Liver (tissue), 3 donors: ENCODE data around the gene VPS11.

Source experiments
- EGR1 ChIP-seq, 2 donors: IDR thresholded peaks; 2 replicates each; pipeline ENCODE4 v1.6.1; 2016 to 2018; ENCODE audit warnings: antibody characterized with exemption in 2 of 2, low read depth in 2 of 2
- FOXA1 ChIP-seq: IDR thresholded peaks from 2 replicates; pipeline ENCODE4 v1.6.1; 2016; ENCODE audit warnings: antibody characterized with exemption
- GABPA ChIP-seq, 2 donors: IDR thresholded peaks in 1 of 2; conservative IDR thresholded peaks in 1 of 2; 2 replicates each; pipeline ENCODE4 v1.6.1; 2016; ENCODE audit warnings: antibody characterized with exemption in 2 of 2, mild to moderate bottlenecking in 1 of 2, moderate library complexity in 1 of 2
- HNF4A ChIP-seq, 2 donors: conservative IDR thresholded peaks; 2 replicates each; pipeline ENCODE4 v1.6.1; 2016; ENCODE audit warnings: antibody characterized with exemption in 2 of 2, mild to moderate bottlenecking in 2 of 2
- JUND ChIP-seq, 2 donors: IDR thresholded peaks; 2 replicates each; pipeline ENCODE4 v1.6.1; 2016; ENCODE audit warnings: antibody characterized with exemption in 2 of 2
- RAD21 ChIP-seq, 2 donors: IDR thresholded peaks; 2 replicates each; pipeline ENCODE4 v1.6.1; 2016; ENCODE audit warnings: antibody characterized with exemption in 2 of 2, mild to moderate bottlenecking in 2 of 2
- SP1 ChIP-seq: IDR thresholded peaks from 2 replicates; pipeline ENCODE4 v1.6.1; 2018; ENCODE audit warnings: antibody characterized with exemption, mild to moderate bottlenecking
- TAF1 ChIP-seq: conservative IDR thresholded peaks from 2 replicates; pipeline ENCODE4 v1.6.1; 2016; ENCODE audit warnings: antibody characterized with exemption, mild to moderate bottlenecking
- YY1 ChIP-seq: IDR thresholded peaks from 2 replicates; pipeline ENCODE4 v1.6.1; 2016; ENCODE audit warnings: antibody characterized with exemption, mild to moderate bottlenecking
- TF ChIP-seq, protein P1 (sequence below): fragments of 150-350 bp; IDR thresholded peaks from 2 replicates; pipeline ENCODE4 v1.5.1; 2017; ENCODE audit warnings: improper control_type of control experiment, low read depth, low read length; ENCODE audit not compliant: missing input control
- TF ChIP-seq, protein P2 (sequence below): IDR thresholded peaks from 2 replicates; pipeline ENCODE4 v1.6.1; 2016; ENCODE audit warnings: antibody characterized with exemption, mild to moderate bottlenecking
- TF ChIP-seq, protein P3 (sequence below): IDR thresholded peaks from 2 replicates; pipeline ENCODE4 v1.6.1; 2016; ENCODE audit warnings: antibody characterized with exemption
- TF ChIP-seq, protein P4 (sequence below): IDR thresholded peaks from 2 replicates; pipeline ENCODE4 v1.6.1; 2016; ENCODE audit warnings: antibody characterized with exemption
- donor health status: healthy.
- donor health status: healthy.

DNA sequence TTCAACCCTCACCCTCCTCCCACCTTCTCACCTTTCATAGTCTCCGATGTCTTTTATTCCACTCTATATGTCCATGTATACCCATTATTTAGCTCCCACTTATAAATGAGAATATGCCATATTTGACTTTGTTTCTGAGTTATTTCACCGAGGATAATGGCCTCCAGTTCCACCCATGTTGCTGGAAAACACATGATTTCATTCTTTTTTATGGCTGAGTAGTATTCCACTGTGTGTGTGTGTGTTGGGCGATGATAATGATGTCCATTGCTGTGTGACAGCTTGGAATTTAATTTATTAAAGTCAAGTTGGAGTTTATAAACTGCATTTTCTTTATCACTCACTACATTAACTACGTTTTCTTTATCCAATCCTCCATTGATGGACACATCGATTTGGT is 50.6 kb downstream of the VPS11 start:
- TF ChIP-seq, protein P1, sequence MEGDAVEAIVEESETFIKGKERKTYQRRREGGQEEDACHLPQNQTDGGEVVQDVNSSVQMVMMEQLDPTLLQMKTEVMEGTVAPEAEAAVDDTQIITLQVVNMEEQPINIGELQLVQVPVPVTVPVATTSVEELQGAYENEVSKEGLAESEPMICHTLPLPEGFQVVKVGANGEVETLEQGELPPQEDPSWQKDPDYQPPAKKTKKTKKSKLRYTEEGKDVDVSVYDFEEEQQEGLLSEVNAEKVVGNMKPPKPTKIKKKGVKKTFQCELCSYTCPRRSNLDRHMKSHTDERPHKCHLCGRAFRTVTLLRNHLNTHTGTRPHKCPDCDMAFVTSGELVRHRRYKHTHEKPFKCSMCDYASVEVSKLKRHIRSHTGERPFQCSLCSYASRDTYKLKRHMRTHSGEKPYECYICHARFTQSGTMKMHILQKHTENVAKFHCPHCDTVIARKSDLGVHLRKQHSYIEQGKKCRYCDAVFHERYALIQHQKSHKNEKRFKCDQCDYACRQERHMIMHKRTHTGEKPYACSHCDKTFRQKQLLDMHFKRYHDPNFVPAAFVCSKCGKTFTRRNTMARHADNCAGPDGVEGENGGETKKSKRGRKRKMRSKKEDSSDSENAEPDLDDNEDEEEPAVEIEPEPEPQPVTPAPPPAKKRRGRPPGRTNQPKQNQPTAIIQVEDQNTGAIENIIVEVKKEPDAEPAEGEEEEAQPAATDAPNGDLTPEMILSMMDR = no peak
- no peak for TF ChIP-seq EGR1 (IDR thresholded peaks at IDR 0.05; ENCODE audit: low read depth in 2 of 2)
- TF ChIP-seq, protein P2, sequence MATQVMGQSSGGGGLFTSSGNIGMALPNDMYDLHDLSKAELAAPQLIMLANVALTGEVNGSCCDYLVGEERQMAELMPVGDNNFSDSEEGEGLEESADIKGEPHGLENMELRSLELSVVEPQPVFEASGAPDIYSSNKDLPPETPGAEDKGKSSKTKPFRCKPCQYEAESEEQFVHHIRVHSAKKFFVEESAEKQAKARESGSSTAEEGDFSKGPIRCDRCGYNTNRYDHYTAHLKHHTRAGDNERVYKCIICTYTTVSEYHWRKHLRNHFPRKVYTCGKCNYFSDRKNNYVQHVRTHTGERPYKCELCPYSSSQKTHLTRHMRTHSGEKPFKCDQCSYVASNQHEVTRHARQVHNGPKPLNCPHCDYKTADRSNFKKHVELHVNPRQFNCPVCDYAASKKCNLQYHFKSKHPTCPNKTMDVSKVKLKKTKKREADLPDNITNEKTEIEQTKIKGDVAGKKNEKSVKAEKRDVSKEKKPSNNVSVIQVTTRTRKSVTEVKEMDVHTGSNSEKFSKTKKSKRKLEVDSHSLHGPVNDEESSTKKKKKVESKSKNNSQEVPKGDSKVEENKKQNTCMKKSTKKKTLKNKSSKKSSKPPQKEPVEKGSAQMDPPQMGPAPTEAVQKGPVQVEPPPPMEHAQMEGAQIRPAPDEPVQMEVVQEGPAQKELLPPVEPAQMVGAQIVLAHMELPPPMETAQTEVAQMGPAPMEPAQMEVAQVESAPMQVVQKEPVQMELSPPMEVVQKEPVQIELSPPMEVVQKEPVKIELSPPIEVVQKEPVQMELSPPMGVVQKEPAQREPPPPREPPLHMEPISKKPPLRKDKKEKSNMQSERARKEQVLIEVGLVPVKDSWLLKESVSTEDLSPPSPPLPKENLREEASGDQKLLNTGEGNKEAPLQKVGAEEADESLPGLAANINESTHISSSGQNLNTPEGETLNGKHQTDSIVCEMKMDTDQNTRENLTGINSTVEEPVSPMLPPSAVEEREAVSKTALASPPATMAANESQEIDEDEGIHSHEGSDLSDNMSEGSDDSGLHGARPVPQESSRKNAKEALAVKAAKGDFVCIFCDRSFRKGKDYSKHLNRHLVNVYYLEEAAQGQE = no peak
- TF ChIP-seq SP1 = no peak
- no peak for TF ChIP-seq RAD21 (IDR thresholded peaks at IDR 0.05)
- no peak for TF ChIP-seq TAF1
- no peak for TF ChIP-seq YY1
- no peak for TF ChIP-seq HNF4A (conservative IDR thresholded peaks at IDR 0.05)
- TF ChIP-seq, protein P3, sequence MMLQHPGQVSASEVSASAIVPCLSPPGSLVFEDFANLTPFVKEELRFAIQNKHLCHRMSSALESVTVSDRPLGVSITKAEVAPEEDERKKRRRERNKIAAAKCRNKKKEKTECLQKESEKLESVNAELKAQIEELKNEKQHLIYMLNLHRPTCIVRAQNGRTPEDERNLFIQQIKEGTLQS = no peak
- TF ChIP-seq FOXA1 = no peak
- TF ChIP-seq, protein P4, sequence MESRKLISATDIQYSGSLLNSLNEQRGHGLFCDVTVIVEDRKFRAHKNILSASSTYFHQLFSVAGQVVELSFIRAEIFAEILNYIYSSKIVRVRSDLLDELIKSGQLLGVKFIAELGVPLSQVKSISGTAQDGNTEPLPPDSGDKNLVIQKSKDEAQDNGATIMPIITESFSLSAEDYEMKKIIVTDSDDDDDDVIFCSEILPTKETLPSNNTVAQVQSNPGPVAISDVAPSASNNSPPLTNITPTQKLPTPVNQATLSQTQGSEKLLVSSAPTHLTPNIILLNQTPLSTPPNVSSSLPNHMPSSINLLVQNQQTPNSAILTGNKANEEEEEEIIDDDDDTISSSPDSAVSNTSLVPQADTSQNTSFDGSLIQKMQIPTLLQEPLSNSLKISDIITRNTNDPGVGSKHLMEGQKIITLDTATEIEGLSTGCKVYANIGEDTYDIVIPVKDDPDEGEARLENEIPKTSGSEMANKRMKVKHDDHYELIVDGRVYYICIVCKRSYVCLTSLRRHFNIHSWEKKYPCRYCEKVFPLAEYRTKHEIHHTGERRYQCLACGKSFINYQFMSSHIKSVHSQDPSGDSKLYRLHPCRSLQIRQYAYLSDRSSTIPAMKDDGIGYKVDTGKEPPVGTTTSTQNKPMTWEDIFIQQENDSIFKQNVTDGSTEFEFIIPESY = no peak
- no peak for TF ChIP-seq GABPA (IDR thresholded peaks at IDR 0.05 in 1 of 2, conservative IDR thresholded peaks at IDR 0.05 in 1 of 2)
- TF ChIP-seq JUND (IDR thresholded peaks at IDR 0.05) = no peak
